Measurements from ENCODE around the gene KANSL1.

Gene KANSL1

DNA sequence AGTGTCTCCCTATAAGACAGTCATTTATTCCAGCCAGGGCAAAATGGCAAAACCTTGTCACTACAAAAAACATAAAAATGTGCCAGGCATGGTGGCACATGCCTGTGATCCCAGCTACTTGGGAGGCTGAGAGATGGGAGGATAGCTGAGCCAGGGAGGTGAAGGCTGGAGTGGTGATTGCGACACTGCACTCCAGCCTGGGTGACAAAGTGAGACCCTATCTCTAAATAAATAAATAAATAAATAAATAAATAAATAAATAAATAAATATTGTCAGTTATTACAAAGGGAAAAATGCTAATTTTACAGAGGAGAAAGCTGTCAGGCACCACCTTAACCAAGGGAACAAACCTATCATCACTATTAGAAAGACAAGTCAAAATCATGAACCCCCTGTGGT, 118.7 kb downstream of the KANSL1 start:
- no peak for DNase-seq (ENCODE audit: low read depth, low spot score)

DNA sequence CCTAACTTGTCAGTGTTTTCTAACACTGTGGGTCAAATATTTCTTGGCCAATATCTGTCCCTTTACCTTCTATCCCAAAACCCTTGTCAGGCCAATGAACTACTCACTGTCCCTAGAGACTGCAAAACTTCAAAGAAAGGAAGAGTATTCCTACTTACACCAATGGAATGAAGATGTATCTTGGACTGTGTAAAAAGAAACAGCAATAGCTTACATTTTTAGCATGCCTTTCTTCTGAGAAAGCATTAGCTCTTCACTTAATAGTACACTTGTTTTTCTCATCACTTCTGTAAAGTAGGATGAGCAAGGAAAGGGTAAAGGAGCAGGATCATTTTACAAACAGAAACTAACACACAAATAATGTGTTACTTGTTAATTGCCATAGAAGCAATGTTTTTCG, 120.2 kb downstream of the KANSL1 start:
- no peak for DNase-seq (ENCODE audit: low read depth, low spot score)

- no peak for DNase-seq (ENCODE audit: low read depth, low spot score)
Measured at GRCh38 chr17:46071796-46072195, 121.4 kb downstream of the KANSL1 start.

GRCh38 chr17:46064460-46064859, 128.8 kb downstream of the KANSL1 start:
- DNase-seq (ENCODE audit: low read depth, low spot score) = no peak

- DNase-seq (ENCODE audit: low read depth, low spot score) = no peak
Measured at GRCh38 chr17:46063241-46063640, 130.0 kb downstream of the KANSL1 start.

DNA sequence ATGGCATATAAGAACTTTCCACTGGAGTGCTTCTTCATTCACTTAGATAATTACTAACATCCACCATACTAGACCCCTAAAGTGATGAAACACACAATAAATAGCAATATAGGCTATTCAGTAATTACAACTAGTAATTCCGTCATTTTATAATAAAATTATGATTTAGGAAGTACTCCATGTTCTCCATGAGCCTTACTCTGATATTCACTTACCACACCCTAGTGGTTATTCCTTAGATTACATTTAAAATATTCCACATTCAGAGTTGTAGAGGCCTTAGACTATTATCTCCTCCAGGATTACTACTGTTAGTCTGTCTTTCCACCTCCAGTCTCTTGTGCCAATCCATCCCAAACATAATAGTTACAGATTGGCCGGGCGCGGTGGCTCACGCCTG, 131.8 kb downstream of the KANSL1 start:
- no peak for DNase-seq (ENCODE audit: low read depth, low spot score)

- DNase-seq (ENCODE audit: low read depth, low spot score) = no peak
Measured at GRCh38 chr17:46060461-46060860, 132.8 kb downstream of the KANSL1 start.

DNA sequence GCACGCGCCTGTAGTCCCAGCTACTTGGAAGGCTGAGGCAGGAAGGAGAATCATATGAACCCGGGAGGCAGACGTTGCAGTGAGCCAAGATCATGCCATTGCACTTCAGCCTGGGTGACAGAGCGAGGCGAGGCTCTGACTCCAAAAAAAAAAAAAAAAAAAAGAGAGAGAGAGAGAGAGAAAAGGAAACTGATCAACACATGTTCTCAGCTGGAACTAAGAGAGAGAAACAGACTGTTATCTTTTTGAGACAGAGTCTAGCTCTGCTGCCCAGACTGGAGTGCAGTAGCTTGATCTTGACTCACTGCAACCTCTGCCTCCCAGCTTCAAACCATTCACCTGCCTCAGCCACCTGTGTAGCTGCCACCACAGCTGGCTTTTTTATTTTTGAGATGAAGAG, 133.7 kb downstream of the KANSL1 start:
- no peak for DNase-seq (ENCODE audit: low read depth, low spot score)

DNA sequence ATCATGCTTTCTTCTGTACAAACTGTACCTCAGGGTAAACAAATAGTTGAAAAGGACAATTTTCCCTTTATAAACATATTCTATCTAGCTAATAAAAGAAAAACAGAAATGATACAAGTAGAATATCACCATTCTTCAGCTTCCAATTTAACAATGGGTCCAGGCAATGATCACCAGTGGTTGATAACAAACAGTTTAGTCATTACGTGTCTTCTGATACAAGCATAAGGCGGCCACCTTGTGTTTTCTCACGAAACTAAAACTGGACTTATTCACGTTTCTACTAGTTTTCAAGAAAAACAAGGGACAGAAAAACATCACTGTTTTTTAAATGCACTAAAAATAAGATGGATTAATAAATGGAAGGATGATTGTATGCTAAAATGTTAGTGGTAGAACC, 135.9 kb downstream of the KANSL1 start:
- DNase-seq (ENCODE audit: low read depth, low spot score) = no peak

DNA sequence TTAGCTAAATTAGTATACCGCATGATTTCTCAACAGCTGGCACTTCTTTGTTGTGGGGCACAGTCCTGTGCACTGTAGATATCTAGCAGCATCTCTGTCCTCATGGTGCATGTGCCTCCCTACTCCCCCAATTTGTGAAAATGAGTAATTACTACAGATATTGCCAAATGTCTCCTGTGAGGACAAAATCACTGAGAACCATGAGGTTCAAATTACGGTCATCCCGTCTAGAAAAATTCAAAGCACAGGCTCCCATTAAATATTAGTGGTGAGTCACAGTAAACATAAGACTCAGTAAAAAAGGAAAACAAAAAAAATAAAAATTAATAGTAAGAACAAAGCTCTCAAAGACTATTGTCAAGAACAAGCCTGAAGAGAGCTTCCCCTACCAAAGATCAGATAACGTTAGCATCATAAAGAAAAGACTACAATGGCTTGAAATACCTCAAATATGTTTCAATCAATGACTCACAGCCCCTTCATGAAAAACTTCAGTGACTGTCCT, 136.4 kb downstream of the KANSL1 start:
- DNase-seq (ENCODE audit: low read depth, low spot score) = no peak

DNA sequence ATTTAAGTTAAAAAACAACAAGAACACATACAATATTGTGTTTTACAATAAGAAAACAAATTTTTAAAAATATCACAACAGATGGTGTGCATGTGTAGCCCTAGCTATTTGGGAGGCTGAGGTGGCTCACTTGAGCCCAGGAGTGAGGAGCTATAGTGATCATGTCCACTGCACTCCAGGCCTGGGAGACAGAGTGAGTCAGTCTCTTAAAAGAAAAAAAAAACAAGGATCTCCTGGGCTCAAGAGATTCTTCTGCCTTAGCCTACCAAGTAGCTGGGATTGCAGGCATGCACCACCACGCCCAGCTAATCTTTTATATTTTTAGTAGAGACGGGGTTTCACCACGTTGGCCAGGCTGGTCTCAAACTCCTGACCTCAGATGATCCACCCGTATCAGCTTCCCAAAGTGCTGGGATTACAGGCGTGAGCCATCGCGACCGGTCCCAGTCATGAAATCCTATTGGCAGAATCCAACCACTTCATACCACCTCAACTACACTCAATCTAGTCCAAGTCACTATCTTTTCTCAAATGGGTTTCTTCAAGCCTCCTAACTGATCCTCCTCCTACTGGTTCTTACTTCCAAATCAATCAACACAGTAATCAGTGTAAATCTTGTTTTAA, 139.2 kb downstream of the KANSL1 start:
- DNase-seq (ENCODE audit: low read depth, low spot score) = no peak

DNA sequence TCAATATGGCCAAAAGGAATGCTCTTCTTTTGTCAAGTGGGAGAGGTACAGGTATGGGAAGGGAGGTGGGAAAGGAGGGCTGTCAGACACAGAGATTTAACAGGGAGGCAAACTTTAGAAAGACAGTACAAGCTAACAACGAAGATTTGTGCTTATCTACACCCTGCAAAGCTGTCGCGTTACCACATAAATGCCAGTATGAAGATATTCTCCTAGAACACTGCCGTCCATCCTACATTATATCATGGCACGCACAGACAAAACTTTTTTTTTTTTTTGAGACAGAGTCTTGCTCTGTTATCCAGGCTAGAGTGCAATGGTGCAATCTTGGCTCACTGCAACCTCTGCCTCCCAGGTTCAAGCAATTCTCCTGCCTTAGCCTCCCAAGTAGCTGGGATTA, 143.6 kb downstream of the KANSL1 start:
- no peak for DNase-seq (ENCODE audit: low read depth, low spot score)

DNA sequence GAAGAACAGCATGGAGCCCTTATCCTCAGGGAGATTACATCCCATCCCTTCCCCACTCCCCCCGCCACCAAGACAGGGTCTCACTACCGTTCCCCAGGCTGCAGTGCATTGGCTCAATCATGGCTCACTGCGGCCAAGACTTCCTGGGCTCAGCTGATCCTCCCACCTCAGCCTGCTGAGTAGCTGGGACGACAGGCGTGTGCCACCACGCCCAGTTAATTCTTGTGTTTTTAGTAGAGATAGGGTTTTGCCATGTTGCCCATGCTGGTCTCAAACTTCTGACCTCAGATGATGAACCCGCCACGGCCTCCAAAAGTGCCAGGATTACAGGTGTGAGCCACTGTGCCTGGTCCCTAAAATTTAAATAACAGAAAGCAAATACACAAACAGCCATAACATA, 145.4 kb downstream of the KANSL1 start:
- DNase-seq (ENCODE audit: low read depth, low spot score) = no peak

DNA sequence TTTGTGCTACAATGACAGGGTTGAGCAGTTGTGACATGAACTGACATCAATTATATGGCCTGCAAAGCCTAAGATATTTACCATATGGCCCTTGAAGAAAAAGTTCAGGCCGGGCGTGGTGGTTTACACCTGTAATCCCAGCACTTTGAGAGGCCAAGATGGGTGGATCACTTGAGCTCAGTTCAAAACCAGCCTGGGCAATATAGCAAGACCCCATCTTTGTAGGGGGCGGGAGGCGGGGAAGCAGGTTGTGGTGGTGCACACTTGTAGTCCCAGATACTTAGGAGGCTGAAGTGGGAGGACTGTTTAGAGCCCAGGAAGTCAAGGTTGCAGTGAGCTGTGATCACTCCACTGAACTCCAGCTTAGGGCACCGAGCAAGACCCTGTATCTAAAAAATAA, 145.8 kb downstream of the KANSL1 start:
- no peak for DNase-seq (ENCODE audit: low read depth, low spot score)

- DNase-seq (ENCODE audit: low read depth, low spot score) = no peak
Measured at GRCh38 chr17:46046957-46047356, 146.3 kb downstream of the KANSL1 start.

GRCh38 chr17:46045639-46046038, 147.6 kb downstream of the KANSL1 start:
- DNase-seq (ENCODE audit: low read depth, low spot score) = no peak

DNA sequence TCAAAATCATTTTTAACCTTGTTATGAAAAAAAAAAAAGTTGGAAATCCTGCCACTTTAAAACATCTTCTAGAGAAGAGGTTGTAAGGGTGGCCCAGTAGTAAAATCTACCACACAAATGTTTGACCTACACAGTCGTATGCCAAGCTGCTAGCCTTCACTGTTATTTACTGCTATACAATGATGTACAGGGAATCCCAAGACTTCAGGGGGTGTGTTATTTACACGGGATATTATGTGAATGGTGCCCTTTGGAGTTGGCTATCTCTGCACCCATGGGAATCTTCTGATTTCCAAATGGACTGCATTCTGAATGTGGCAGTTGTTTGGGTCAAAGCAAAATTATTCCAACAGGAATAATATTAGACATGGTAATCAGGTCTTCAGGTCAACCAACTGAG, 148.2 kb downstream of the KANSL1 start:
- no peak for DNase-seq (ENCODE audit: low read depth, low spot score)

GRCh38 chr17:46044286-46044928, 148.8 kb downstream of the KANSL1 start:
- DNase-seq (ENCODE audit: low read depth, low spot score) = peak; percentile 22

DNA sequence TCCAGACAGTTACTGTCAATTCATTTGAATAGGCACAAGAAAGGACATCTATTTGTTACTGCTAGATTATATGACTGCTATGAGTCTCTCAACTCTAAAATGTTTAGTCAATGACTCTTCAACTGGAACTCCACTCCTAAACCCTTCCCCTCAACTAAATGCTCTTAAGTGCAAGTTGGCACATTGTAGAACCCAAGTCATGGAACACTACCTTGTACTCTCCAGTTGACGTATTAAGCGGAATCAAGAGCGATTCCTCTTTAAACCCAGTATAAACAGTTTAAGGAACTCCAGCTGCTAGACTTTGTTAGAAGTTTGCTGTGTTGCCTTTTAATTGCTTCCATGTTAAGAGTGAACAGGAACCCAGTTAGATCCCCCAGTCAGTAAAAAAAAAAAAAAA, 149.6 kb downstream of the KANSL1 start:
- no peak for DNase-seq (ENCODE audit: low read depth, low spot score)

- DNase-seq (ENCODE audit: low read depth, low spot score) = no peak
Measured at GRCh38 chr17:46042925-46043324, 150.3 kb downstream of the KANSL1 start.

DNA sequence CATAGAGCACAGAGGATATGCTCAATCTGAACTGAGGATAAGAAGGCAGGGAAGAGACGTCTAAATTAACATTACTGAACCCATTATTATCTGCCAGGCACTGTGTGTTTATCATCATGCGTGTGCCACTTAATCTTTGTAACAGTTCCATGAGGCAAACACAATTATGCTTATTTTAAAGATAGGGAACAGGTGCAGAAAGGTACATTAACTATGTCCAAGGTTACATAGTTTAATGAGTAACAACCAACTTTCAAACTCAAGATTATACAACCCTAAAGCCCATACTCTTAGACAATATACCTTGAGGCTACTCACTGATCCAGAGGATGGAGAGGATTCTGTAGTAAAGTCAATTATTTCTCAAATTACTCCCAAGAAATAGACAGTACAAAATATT, 151.0 kb downstream of the KANSL1 start:
- no peak for DNase-seq (ENCODE audit: low read depth, low spot score)

DNA sequence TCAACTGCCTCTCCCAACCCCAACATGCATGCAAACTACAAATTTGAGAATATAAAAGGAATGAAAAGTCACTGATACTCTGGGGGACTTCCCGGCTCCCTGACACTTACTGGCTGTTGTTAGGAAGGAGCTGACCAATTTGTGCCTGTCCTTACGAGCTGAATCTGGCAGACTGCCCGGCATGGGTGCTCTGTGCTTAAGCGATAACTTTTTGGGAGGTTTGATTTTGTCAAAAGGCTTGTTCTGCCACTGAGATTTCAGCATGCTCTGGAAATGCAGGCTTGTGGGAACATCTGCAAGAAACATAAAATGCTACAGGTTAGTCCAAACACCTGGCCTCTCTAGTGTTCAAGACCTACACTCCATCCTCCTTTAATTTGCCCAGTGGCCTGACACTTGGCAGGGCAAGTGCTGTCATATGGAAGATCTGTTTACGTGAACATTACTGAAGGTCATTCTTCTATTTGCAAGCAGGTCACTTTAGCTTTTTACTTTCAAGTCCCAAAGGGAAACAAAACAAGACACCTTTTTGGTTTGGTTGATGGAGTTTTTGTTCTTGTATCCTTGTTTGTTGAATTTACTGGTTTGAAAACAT, 153.5 kb downstream of the KANSL1 start:
- no peak for DNase-seq (ENCODE audit: low read depth, low spot score)

- DNase-seq (ENCODE audit: low read depth, low spot score) = no peak
Measured at GRCh38 chr17:46038937-46039336, 154.3 kb downstream of the KANSL1 start.

Measured in activated CD4-positive, CD25-positive, alpha-beta regulatory T cell treated with anti-CD3 and anti-CD28 coated beads, Interleukin-2, amount 50 U/mL, for 16 hours (primary cell).